Breast epithelium (tissue), 3 donors: ENCODE results near the gene FGA.

Source experiments
- CTCF ChIP-seq, 3 donors: fragments of 450-650 bp; IDR thresholded peaks; one replicate each; pipeline ENCODE4 v1.5.1; 2016 to 2017; ENCODE audit warnings: antibody characterized with exemption in 3 of 3, mild to moderate bottlenecking in 3 of 3, moderate library complexity in 3 of 3
- POLR2A ChIP-seq: fragments of 450-650 bp; IDR thresholded peaks from one replicate; pipeline ENCODE4 v1.6.1; 2016; ENCODE audit warnings: antibody characterized with exemption, mild to moderate bottlenecking, moderate library complexity
- POLR2AphosphoS5 ChIP-seq, 3 donors: sonication (generic); formaldehyde crosslinking; IDR thresholded peaks; one replicate each; pipeline ENCODE4 v1.6.1; 2017; ENCODE audit warnings: antibody characterized with exemption in 3 of 3

GRCh38 chr4:154614306-154614705, 23.8 kb upstream of the FGA start:
- TF ChIP-seq CTCF (IDR thresholded peaks at IDR 0.05): no peak
- TF ChIP-seq POLR2A: no peak
- TF ChIP-seq POLR2AphosphoS5 (IDR thresholded peaks at IDR 0.05): no peak
